H1 (cell line): ENCODE data around the gene MMP28. TPM values are rescaled to one million over a fixed set of nuclear protein-coding genes. Genes with fewer than 3 reads are reported as not detected.
A peak's percentile ranks its signal among the peaks of the same experiment; 100 is the strongest.

Experiments
- CREB1 ChIP-seq: IDR thresholded peaks from 2 replicates; pipeline ENCODE4 v1.6.1; 2012; ENCODE audit warnings: inconsistent platforms
- CTCF ChIP-seq, 3 experiments: IDR thresholded peaks; 1 replicate in 2 of 3; 2 replicates in 1 of 3; pipeline versions ENCODE4 v1.5.1 to v1.6.1; 2011; ENCODE audit warnings: low read length in 3 of 3, mild to moderate bottlenecking in 3 of 3, inconsistent platforms in 2 of 3, low read depth in 1 of 3, moderate library complexity in 1 of 3; ENCODE audit not compliant: insufficient read depth in 1 of 3; ENCODE audit errors: control extremely low read depth in 1 of 3
- HDAC2 ChIP-seq, 2 experiments: fragments of 300-600 bp in 1 of 2; sonication (generic) in 1 of 2; IDR thresholded peaks; 2 replicates each; pipeline ENCODE4 v1.6.1; 2011 to 2012; ENCODE audit warnings: low read depth in 2 of 2, low read length in 2 of 2, mild to moderate bottlenecking in 2 of 2, moderate library complexity in 2 of 2, borderline replicate concordance in 1 of 2, inconsistent platforms in 1 of 2
- MAX ChIP-seq: IDR thresholded peaks from 2 replicates; pipeline ENCODE4 v1.6.1; 2012; ENCODE audit warnings: inconsistent platforms
- POLR2AphosphoS5 ChIP-seq: IDR thresholded peaks from 2 replicates; pipeline ENCODE4 v1.6.1; 2011; ENCODE audit warnings: low read depth, low read length
- RAD21 ChIP-seq, 2 experiments: IDR thresholded peaks in 1 of 2; conservative IDR thresholded peaks in 1 of 2; 2 replicates each; pipeline ENCODE4 v1.6.1; 2011; ENCODE audit warnings: low read depth in 2 of 2, low read length in 2 of 2, improper control_type of control experiment in 1 of 2, inconsistent platforms in 1 of 2, mild to moderate bottlenecking in 1 of 2, moderate library complexity in 1 of 2
- RBBP5 ChIP-seq: IDR thresholded peaks from 2 replicates; pipeline ENCODE4 v1.7.1; 2012; ENCODE audit warnings: low read depth, mild to moderate bottlenecking, inconsistent platforms, low read length, moderate library complexity, borderline replicate concordance
- RNF2 ChIP-seq: fragments of 200-900, 300-1000 bp; sonication (generic); IDR thresholded peaks from 2 replicates; pipeline ENCODE4 v1.7.1; 2016; ENCODE audit warnings: borderline replicate concordance, low read depth, mild to moderate bottlenecking, antibody characterized with exemption, low read length; ENCODE audit not compliant: poor library complexity, severe bottlenecking; ENCODE audit errors: missing control alignments
- SUZ12 ChIP-seq: fragments of 200-600 bp; sonication (generic); IDR thresholded peaks from 2 replicates; pipeline ENCODE4 v1.6.1; 2012; ENCODE audit warnings: mild to moderate bottlenecking, inconsistent platforms, low read length, moderate library complexity, mixed read lengths
- TEAD4 ChIP-seq: IDR thresholded peaks from 2 replicates; pipeline ENCODE4 v1.6.1; 2012; ENCODE audit warnings: low read depth, low read length, inconsistent platforms, mixed read lengths
- USF2 ChIP-seq: IDR thresholded peaks from 2 replicates; pipeline ENCODE4 v1.6.1; 2011; ENCODE audit warnings: low read length, improper control_type of control experiment
- ZNF274 ChIP-seq: IDR thresholded peaks from 2 replicates; pipeline ENCODE4 v1.7.0; 2012; ENCODE audit warnings: low read length, borderline replicate concordance; ENCODE audit errors: extremely low read depth
- polyA plus RNA-seq, 7 experiments: library from polyadenylated mRNA; depleted of rRNA in 3 of 7; stranded (reverse) in 5 of 7; unstranded in 2 of 7; fragments of >200 nt in 5 of 7; fragments of 200-250 nt in 2 of 7; gene quantifications; 1 replicate in 5 of 7; 2 replicates in 1 of 7; 4 replicates in 1 of 7; pipeline versions ENCODE4 v1.2.1 to v1.2.3, GENCODE V29; 2011 to 2013; ENCODE audit warnings: missing spikeins in 2 of 7, mixed read lengths in 2 of 7
- total RNA-seq: library from RNA; stranded (reverse); fragmentation: NEBNext Ultra II Directional; extraction: Animal tissue kit (Norgen Biotek cat#: 25700); gene quantifications from 2 replicates; pipeline ENCODE4 v1.2.1, GENCODE V29; 2021

MMP28 gene
- total and polyA plus RNA-seq, 2 of the 8 experiments (the other 6 are each of a cell fraction or from before 2014, with no cell fraction given) = not detected

GRCh38 chr17:35740997-35741931, 54.2 kb downstream of the MMP28 start (continued):
- TF ChIP-seq USF2 = peak; percentile 80
- TF ChIP-seq ZNF274 = no peak
- TF ChIP-seq MAX = peak; percentile 100
- no peak for TF ChIP-seq RBBP5
- peak in 2 of 3 experiments; percentile 23 to 25; a peak in 3 of 4 replicates for TF ChIP-seq CTCF (IDR thresholded peaks at IDR 0.05; ENCODE audit: control extremely low read depth in 1 of 3, insufficient read depth in 1 of 3, low read depth in 1 of 3, low read length in 3 of 3)
- TF ChIP-seq POLR2AphosphoS5 = 0 out of 2 replicates have a peak, but pooled peaks have one; percentile 12
- TF ChIP-seq SUZ12 = no peak
- peak; percentile 72 for TF ChIP-seq CREB1
- TF ChIP-seq RNF2 = peak; percentile 70
- TF ChIP-seq HDAC2 (IDR thresholded peaks at IDR 0.05; ENCODE audit: borderline replicate concordance in 1 of 2, low read depth in 2 of 2, low read length in 2 of 2) = peak in 1 of 2 experiments; percentile 86; a peak in 2 of 4 replicates
- TF ChIP-seq RAD21 (IDR thresholded peaks at IDR 0.05 in 1 of 2, conservative IDR thresholded peaks at IDR 0.05 in 1 of 2; ENCODE audit: low read depth in 2 of 2, low read length in 2 of 2) = peak; percentile 2 to 3; a peak in 2 of 4 replicates
- peak; percentile 33; the same call in 1 of the 2 replicates for TF ChIP-seq TEAD4
- TF ChIP-seq, all 59 proteins: peak for 12
